HepG2 (cell line): ENCODE measurements around the gene FOXD3. TPM values are rescaled to one million over a fixed set of nuclear protein-coding genes. Genes with fewer than 3 reads are reported as not detected.

Experiments used
- ATAC-seq: fragments of 200-7000 bp; cut with Tn5 transposase; 3 replicates; pipeline ENCODE4 v1.9.1; 2020; ENCODE audit warnings: mild to moderate bottlenecking, moderate library complexity
- BruUV-seq: library from RNA; stranded (reverse); fragments of 400-500 nt; replicated peaks from 2 replicates; lab custom pipeline; 2021; lab: Mats Ljungman, UMichigan
- CTCF ChIA-PET: fragments of 300-600 bp; formaldehyde crosslinking; extraction: SDS; loops from one replicate; lab custom pipeline; 2021; ENCODE audit warnings: low total read pairs, inconsistent platforms, low intra/inter-chr PET ratio; lab: Yijun Ruan, JAX
- POLR2A ChIA-PET: fragments of 350-600 bp; sonication (Branson Sonifier 250); formaldehyde crosslinking; loops from one replicate; lab custom pipeline; 2020; ENCODE audit warnings: antibody characterized with exemption, inconsistent platforms; lab: Yijun Ruan, JAX
- DNase-seq: peaks from one replicate; pipeline ENCODE4 v3.0.0-alpha.2; 2015; ENCODE audit warnings: low spot score
- FAIRE-seq: peaks from 3 replicates; lab custom pipeline; 2011; peaks lifted over from hg19 to GRCh38; lab: Jason Lieb, UNC
- H2AFZ ChIP-seq: one replicate; pipeline ENCODE4 v1.6.1; 2011; ENCODE audit warnings: low read length, inconsistent platforms
- H3K27ac ChIP-seq: fragments of 300-600 bp; 3 replicates; pipeline ENCODE4 v1.8.0; 2011; ENCODE audit warnings: mixed run types, mild to moderate bottlenecking, mixed read lengths, low read length, inconsistent platforms; ENCODE audit not compliant: insufficient read depth; ENCODE audit errors: extremely low read length
- H3K27me3 ChIP-seq, 2 experiments: fragments of 200-600 bp in 1 of 2; 2 replicates in 1 of 2; 3 replicates in 1 of 2; pipeline versions ENCODE4 v1.6.0 to v1.8.0; 2011; ENCODE audit warnings: low read length in 2 of 2, mild to moderate bottlenecking in 2 of 2, moderate library complexity in 2 of 2, inconsistent platforms in 1 of 2; ENCODE audit not compliant: insufficient read depth in 2 of 2, control insufficient read depth in 1 of 2
- H3K36me3 ChIP-seq, 2 experiments: fragments of 200-600 bp in 1 of 2; replicated peaks in 1 of 2; 2 replicates in 1 of 2; 3 replicates in 1 of 2; pipeline versions ENCODE4 v1.5.1 to v1.8.0; 2011; ENCODE audit warnings: low read length in 2 of 2, inconsistent platforms in 1 of 2; ENCODE audit not compliant: insufficient read depth in 2 of 2, control insufficient read depth in 1 of 2
- H3K4me1 ChIP-seq: 2 replicates; pipeline ENCODE4 v1.5.1; 2012; ENCODE audit warnings: low read length, inconsistent platforms; ENCODE audit not compliant: insufficient read depth
- H3K4me2 ChIP-seq: 2 replicates; pipeline ENCODE4 v1.6.0; 2011; ENCODE audit warnings: low read depth, low read length, inconsistent platforms
- H3K4me3 ChIP-seq, 3 experiments: fragments of 200-600 bp in 1 of 3; sonication (generic), shearing (Covaris generic) in 1 of 3; replicated peaks in 1 of 3; 2 replicates each; pipeline ENCODE4 v1.5.1; 2011 to 2016; ENCODE audit warnings: low read length in 3 of 3, inconsistent platforms in 2 of 3, low read depth in 2 of 3, mild to moderate bottlenecking in 2 of 3, control low read depth in 1 of 3, mixed read lengths in 1 of 3; ENCODE audit not compliant: insufficient read depth in 1 of 3
- H3K79me2 ChIP-seq: one replicate; pipeline ENCODE4 v1.6.1; 2011; ENCODE audit warnings: low read length, inconsistent platforms; ENCODE audit not compliant: insufficient read depth
- H3K9ac ChIP-seq: 2 replicates; pipeline ENCODE4 v1.6.0; 2011; ENCODE audit warnings: mild to moderate bottlenecking, low read depth, low read length, inconsistent platforms; ENCODE audit not compliant: insufficient read depth
- H3K9me3 ChIP-seq: 2 replicates; pipeline ENCODE4 v1.5.1; 2012; ENCODE audit warnings: mild to moderate bottlenecking, low read length
- H4K20me1 ChIP-seq: 2 replicates; pipeline ENCODE4 v1.6.0; 2011; ENCODE audit warnings: inconsistent platforms, mild to moderate bottlenecking, low read length, moderate library complexity; ENCODE audit not compliant: insufficient read depth
- AGO2 ChIP-seq: fragments of 200-400 bp; formaldehyde crosslinking; optimal IDR thresholded peaks from 2 replicates; pipeline ENCODE3; 2017; ENCODE audit warnings: mild to moderate bottlenecking, low read depth, low read length, moderate library complexity
- FOXM1 ChIP-seq: sonication (generic); formaldehyde crosslinking; IDR thresholded peaks from 2 replicates; pipeline ENCODE4 v1.5.0; 2020; ENCODE audit warnings: missing genetic modification reagents
- GATA4 ChIP-seq: sonication (generic); IDR thresholded peaks from 2 replicates; pipeline ENCODE4 v1.6.1; 2016; ENCODE audit warnings: antibody characterized with exemption, low read depth, borderline replicate concordance
- GATAD1 ChIP-seq: IDR thresholded peaks from 2 replicates; pipeline ENCODE4 v1.6.1; 2016; ENCODE audit warnings: missing genetic modification reagents, missing compliant biosample characterization
- HNRNPH1 ChIP-seq: fragments of 200-400 bp; formaldehyde crosslinking; optimal IDR thresholded peaks from 2 replicates; pipeline ENCODE3; 2017; ENCODE audit warnings: mild to moderate bottlenecking, low read depth, low read length
- IKZF4 ChIP-seq: sonication (generic); formaldehyde crosslinking; IDR thresholded peaks from 2 replicates; pipeline ENCODE4 v1.5.1; 2020; ENCODE audit warnings: borderline replicate concordance, mild to moderate bottlenecking, low read depth, missing genetic modification reagents; ENCODE audit errors: not compliant biosample characterization
- MIER3 ChIP-seq: IDR thresholded peaks from 2 replicates; pipeline ENCODE4 v1.6.1; 2016; ENCODE audit warnings: missing compliant biosample characterization, borderline replicate concordance
- MYNN ChIP-seq: sonication (generic); formaldehyde crosslinking; IDR thresholded peaks from 2 replicates; pipeline ENCODE4 v1.4.0; 2020; ENCODE audit warnings: mild to moderate bottlenecking, low read depth, missing genetic modification reagents
- ZBTB7A ChIP-seq: sonication (generic); formaldehyde crosslinking; IDR thresholded peaks from 2 replicates; pipeline ENCODE4 v1.8.0; 2022; ENCODE audit warnings: mild to moderate bottlenecking, missing genetic modification reagents
- ZFP36L2 ChIP-seq: sonication (generic); formaldehyde crosslinking; IDR thresholded peaks from 2 replicates; pipeline ENCODE4 v1.4.0; 2020; ENCODE audit warnings: missing genetic modification reagents
- ZFP90 ChIP-seq: sonication (generic); formaldehyde crosslinking; IDR thresholded peaks from 2 replicates; pipeline ENCODE4 v1.8.0; 2022; ENCODE audit warnings: missing genetic modification reagents, mild to moderate bottlenecking, inconsistent platforms, borderline replicate concordance
- ZNF556 ChIP-seq: sonication (generic); formaldehyde crosslinking; IDR thresholded peaks from 2 replicates; pipeline ENCODE4 v1.4.0; 2020; ENCODE audit warnings: mild to moderate bottlenecking, missing genetic modification reagents, borderline replicate concordance
- ZNF776 ChIP-seq: sonication (generic); formaldehyde crosslinking; IDR thresholded peaks from 2 replicates; pipeline ENCODE4 v1.4.0; 2020; ENCODE audit warnings: mild to moderate bottlenecking, missing genetic modification reagents
- WGBS: methylation state at CpG from one replicate; pipeline ENCODE4 v1.1.6; 2017; ENCODE audit warnings: low lambda C conversion rate; 5-methylcytosine and 5-hydroxymethylcytosine counted together
- in situ Hi-C: cut with HindIII; loops from 2 replicates; pipeline ENCODE4 v1.10.0; 2017; ENCODE audit warnings: low pct_unique_long_range_greater_than_20kb; ENCODE audit not compliant: extremely low pct_ligation_motif_present
- intact Hi-C: fragments of 100-400 bp; cut with micrococcal nuclease; formaldehyde crosslinking; loops from one replicate; pipeline ENCODE4 v1.10.0; 2022; ENCODE audit not compliant: unreplicated experiment
- polyA plus RNA-seq, 8 experiments: library from polyadenylated mRNA; depleted of rRNA in 3 of 8; stranded (reverse) in 7 of 8; unstranded in 1 of 8; fragments of >200 nt; fragmentation: Illumina TruSeq in 4 of 8; extraction: Trizol in 4 of 8; gene quantifications; 2 replicates each; pipeline versions ENCODE4 v1.2.1 to v1.2.3, GENCODE V29; 2011 to 2016; ENCODE audit warnings: low read depth in 4 of 8, missing spikeins in 1 of 8, mixed read lengths in 1 of 8; ENCODE audit not compliant: insufficient read depth in 1 of 8
- total RNA-seq, 5 experiments: library from RNA; depleted of rRNA; stranded (reverse); fragments of >200 nt; fragmentation: Illumina TruSeq; extraction: Trizol; gene quantifications; 2 replicates each; pipeline ENCODE4 v1.2.3, GENCODE V29; 2016; ENCODE audit warnings: low read depth in 1 of 5
- TF ChIP-seq, protein P1 (sequence below): sonication (generic); formaldehyde crosslinking; IDR thresholded peaks from 2 replicates; pipeline ENCODE4 v1.4.0; 2020; ENCODE audit warnings: mild to moderate bottlenecking, missing genetic modification reagents
- TF ChIP-seq, protein P2 (sequence below): IDR thresholded peaks from 2 replicates; pipeline ENCODE4 v1.6.1; 2016; ENCODE audit warnings: control low read depth
- TF ChIP-seq, protein P3 (sequence below): IDR thresholded peaks from 2 replicates; pipeline ENCODE4 v1.6.1; 2016; ENCODE audit warnings: low read depth
- TF ChIP-seq, protein P4 (sequence below): sonication (generic); formaldehyde crosslinking; IDR thresholded peaks from 2 replicates; pipeline ENCODE4 v1.5.1; 2020; ENCODE audit warnings: missing genetic modification reagents, mild to moderate bottlenecking, borderline replicate concordance

FOXD3 gene
- total and polyA plus RNA-seq, 2 of the 13 experiments (the other 11 are each of a cell fraction or from before 2014, with no cell fraction given) = not detected

DNA sequence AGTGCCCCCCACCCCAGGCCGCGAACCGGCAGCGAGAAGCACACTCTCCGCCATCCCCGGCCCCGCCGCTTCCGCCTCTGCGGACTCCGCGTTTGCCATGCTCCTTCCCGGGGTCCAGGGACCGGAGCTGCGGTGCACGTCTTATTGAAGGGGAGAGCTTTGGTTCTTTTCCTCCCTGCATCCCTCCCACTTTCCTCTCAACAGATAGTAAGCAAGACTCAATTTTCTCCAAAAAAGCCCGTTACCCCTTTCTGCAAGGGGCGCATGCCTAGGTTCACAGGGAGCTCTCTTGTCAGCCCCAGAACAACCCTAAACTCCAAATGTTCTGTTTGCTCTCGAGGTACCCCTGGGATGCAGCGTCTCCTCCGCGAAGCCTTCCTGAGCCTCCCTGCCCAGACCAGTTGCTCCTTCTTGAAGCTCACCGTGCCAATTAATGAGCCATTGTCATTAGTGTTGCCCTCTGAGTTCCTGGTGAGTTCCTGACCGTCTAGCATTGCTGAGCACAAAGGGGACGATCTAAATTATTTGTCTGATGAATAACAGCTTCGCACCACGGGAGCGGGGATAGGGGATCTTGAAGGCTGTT, 8.1 kb downstream of the FOXD3 start:
- DNase-seq = no peak
- Histone ChIP-seq H3K27me3 (peaks cover 6 to 62% of the 10 kb centered on the region in 2 experiments), H4K20me1 (no peaks in the 10 kb centered on the region), H3K4me1 (peaks cover 22% of the 10 kb centered on the region), H3K4me3 (no peak overlapping the region), H3K9me3 (no peaks in the 10 kb centered on the region), H2AFZ (no peak overlapping the region), H3K9ac (no peak overlapping the region), H3K79me2 (no peaks in the 10 kb centered on the region), H3K36me3 (no peaks in the 10 kb centered on the region), H3K27ac (no peak overlapping the region), H3K4me2 (no peak overlapping the region)
- TF ChIP-seq, protein P1, sequence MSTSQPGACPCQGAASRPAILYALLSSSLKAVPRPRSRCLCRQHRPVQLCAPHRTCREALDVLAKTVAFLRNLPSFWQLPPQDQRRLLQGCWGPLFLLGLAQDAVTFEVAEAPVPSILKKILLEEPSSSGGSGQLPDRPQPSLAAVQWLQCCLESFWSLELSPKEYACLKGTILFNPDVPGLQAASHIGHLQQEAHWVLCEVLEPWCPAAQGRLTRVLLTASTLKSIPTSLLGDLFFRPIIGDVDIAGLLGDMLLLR (CRISPR knock-in tag) = no peak
- TF ChIP-seq ZNF776 (CRISPR knock-in tag) (no peak), MYNN (CRISPR knock-in tag) (no peak), GATAD1 (no peak), AGO2 (no peak), MIER3 (CRISPR knock-in tag) (no peak), FOXM1 (CRISPR knock-in tag) (no peak), ZFP36L2 (CRISPR knock-in tag) (no peak), ZBTB7A (CRISPR knock-in tag) (no peak), ZFP90 (CRISPR knock-in tag) (no peak), ZNF556 (no peak), IKZF4 (CRISPR knock-in tag) (no peak), GATA4 (no peak), HNRNPH1 (no peak)
- TF ChIP-seq, protein P2, sequence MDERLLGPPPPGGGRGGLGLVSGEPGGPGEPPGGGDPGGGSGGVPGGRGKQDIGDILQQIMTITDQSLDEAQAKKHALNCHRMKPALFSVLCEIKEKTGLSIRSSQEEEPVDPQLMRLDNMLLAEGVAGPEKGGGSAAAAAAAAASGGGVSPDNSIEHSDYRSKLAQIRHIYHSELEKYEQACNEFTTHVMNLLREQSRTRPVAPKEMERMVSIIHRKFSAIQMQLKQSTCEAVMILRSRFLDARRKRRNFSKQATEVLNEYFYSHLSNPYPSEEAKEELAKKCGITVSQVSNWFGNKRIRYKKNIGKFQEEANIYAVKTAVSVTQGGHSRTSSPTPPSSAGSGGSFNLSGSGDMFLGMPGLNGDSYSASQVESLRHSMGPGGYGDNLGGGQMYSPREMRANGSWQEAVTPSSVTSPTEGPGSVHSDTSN (CRISPR knock-in tag) = no peak
- TF ChIP-seq, protein P3, sequence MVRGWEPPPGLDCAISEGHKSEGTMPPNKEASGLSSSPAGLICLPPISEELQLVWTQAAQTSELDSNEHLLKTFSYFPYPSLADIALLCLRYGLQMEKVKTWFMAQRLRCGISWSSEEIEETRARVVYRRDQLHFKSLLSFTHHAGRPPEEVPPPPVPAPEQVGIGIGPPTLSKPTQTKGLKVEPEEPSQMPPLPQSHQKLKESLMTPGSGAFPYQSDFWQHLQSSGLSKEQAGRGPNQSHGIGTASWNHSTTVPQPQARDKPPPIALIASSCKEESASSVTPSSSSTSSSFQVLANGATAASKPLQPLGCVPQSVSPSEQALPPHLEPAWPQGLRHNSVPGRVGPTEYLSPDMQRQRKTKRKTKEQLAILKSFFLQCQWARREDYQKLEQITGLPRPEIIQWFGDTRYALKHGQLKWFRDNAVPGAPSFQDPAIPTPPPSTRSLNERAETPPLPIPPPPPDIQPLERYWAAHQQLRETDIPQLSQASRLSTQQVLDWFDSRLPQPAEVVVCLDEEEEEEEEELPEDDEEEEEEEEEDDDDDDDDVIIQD (CRISPR knock-in tag) = no peak
- TF ChIP-seq, protein P4, sequence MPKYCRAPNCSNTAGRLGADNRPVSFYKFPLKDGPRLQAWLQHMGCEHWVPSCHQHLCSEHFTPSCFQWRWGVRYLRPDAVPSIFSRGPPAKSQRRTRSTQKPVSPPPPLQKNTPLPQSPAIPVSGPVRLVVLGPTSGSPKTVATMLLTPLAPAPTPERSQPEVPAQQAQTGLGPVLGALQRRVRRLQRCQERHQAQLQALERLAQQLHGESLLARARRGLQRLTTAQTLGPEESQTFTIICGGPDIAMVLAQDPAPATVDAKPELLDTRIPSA = no peak
- in situ Hi-C loops (no loop called here), intact Hi-C loops (no loop called here)
- ChIA-PET POLR2A (no interaction called here), CTCF (no interaction called here)
- no TSS peak for BruUV-seq
- 27% methylated on average over 18 of the region's 28 CpGs for WGBS
- ATAC-seq = no peak
- FAIRE-seq = no peak
